ENCODE measurements around the gene INF2.
"Not testable (repeated sequence)": the region's sequence is repeated elsewhere in the genome, so short reads cannot be mapped to it uniquely, and the experiment has no call there.

INF2 gene

DNA sequence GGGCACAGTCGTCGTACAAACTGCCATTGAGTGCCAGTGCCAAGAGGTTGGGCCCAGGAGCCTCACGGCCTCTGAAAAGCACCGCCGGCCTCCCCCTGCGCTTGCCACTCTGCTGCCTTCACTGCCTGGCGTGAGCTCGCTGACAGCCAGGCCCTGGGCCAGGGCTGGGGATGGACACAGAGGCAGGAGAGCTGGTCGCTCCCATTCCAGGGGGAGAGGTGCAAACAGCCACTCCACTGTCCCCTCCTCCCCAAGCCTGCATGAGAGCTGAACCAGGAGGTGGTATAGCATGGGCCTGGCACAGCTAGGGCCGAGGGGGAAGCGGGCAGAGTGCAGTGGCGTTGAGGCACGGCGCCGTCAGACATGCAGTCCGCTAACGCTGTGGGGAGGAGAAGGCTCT, 39.2 kb downstream of the INF2 start:
- H3K36me3 Mint-ChIP-seq, result no peaks in the 10 kb centered on the region
- H3K27me3 Mint-ChIP-seq, result peaks cover 13% of the 10 kb centered on the region
- H3K4me1 Mint-ChIP-seq, result peaks cover 6% of the 10 kb centered on the region
- ATAC-seq (ENCODE audit: low read depth) (no peak), DNase-seq (ENCODE audit: low spot score in 2 of 2) (no peak)
- no peaks in the 10 kb centered on the region for H3K9me3 Mint-ChIP-seq
- no peak overlapping the region for H3K27ac Mint-ChIP-seq
- no peak overlapping the region for H3K4me3 Mint-ChIP-seq

DNA sequence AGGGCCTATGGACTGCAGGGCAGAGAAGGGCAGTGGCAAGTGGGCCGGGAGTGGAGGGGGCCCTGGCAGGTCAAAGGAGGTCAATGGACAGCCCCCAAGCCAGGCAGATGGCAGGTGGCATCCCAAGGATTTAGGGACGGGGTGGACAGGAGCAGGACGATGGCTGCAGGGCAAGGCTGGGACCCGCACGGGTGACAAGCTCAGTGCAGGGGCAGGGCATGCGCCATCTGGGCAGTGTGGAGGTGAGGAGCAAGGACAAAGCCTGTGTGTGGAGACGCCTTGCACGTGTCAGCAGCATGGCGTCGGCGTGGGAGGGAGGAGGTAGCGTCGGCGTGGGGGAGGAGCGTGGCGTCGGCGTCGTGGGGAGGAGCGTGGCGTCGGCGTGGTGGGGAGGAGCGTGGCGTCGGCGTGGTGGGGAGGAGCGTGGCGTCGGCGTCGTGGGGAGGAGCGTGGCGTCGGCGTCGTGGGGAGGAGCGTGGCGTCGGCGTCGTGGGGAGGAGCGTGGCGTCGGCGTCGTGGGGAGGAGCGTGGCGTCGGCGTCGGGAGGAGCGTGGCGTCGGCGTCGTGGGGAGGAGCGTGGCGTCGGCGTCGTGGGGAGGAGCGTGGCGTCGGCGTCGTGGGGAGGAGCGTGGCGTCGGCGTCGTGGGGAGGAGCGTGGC, 39.9 kb downstream of the INF2 start:
- DNase-seq (ENCODE audit: low spot score in 2 of 2); H3K9me3 Mint-ChIP-seq; H3K4me3 Mint-ChIP-seq; H3K36me3 Mint-ChIP-seq; ATAC-seq (ENCODE audit: low read depth); H3K27ac Mint-ChIP-seq; H3K4me1 Mint-ChIP-seq: not testable (repeated sequence)
- H3K27me3 Mint-ChIP-seq, result peaks cover 13% of the 10 kb centered on the region

DNA sequence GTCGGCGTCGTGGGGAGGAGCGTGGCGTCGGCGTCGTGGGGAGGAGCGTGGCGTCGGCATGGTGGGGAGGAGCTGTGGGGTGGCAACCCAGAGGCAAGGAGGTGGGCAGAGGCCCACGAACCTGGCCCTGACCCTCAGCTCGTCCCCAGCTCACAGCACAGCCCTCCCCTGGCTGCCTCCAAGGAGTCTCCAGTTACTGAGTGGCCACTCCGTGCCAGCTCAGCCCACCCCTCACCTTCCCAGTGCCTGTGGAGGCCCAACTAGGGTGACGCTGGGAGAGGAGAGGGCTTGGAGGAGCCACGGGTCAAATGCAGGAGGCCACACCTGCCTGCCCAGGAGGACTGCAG, 40.4 kb downstream of the INF2 start:
- Mint-ChIP-seq H3K36me3 (no peaks in the 10 kb centered on the region), H3K27me3 (peaks cover 13% of the 10 kb centered on the region), H3K4me3 (no peak overlapping the region), H3K27ac (no peak overlapping the region), H3K9me3 (no peaks in the 10 kb centered on the region), H3K4me1 (peaks cover 5% of the 10 kb centered on the region)
- DNase-seq (ENCODE audit: low spot score in 2 of 2), result no peak
- no peak for ATAC-seq (ENCODE audit: low read depth)

DNA sequence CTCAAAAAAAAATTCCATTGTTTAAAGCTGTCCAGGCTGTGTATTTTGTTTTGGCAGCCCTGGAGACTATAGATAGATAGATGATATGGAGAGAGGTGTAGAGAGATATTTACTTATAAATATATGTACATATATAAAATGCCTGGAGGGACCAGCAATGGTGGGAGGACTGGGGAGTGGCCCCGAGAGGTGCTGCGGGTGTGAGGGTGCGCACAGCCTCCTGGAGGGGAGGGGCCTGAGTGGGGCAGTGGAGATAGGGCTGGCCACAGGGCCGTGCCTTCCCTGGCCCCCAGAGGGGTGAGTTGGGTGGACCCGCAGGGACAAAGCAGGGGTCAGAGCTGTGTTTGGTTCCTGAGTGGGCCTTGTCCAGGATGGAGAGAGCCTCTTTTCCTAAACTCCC, 41.1 kb downstream of the INF2 start:
- ATAC-seq (ENCODE audit: low read depth), result no peak

DNA sequence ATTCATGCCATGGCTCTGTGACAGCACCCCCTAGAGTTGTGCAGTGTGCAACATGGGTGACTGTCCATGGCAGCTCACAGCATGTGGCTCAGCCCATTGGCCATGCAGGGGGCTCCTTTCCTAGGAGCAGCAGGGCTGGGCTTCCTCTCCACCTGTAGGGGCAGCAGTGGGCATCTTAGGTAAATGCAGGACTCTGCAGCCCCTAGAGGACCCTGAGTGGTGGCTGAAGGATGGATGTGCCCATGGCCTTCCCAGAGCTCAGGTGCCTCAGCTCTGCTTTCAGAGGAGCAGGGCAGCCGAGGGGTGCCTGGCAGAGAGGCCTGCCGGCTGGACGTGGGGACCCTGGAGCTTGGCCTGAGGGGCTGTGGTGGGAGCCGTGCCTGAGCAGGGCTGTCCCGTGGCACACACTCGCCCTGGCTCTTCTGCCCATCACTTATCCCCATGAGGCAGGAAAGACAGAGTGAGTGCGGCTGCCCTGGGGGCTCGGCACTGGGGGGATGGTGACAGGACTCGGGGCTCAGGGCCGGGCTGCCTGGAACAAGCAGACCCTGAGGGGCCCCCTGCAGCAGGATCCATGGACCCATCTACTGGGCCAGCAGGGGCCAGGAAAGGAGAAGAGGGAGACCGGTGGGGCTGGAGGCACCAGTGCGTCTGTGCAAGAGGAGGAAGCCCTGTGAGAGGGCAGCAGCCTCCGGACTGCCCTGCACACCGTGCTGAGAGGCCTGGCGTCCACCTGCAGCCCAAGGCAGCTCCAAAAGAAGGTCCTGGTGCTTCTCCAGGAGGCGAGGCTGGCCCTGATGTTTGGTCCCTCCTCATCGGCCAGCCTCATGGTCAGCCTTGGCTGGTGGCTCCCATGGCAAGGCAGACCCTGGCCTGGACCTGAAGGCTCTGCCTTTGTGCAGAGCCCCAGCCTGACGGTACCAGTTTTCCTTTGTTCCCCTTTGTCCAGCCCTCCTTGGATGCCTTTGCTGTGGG, 42.2 kb downstream of the INF2 start:
- Mint-ChIP-seq H3K27ac (no peak overlapping the region), H3K27me3 (peaks cover 15% of the 10 kb centered on the region), H3K4me3 (no peak overlapping the region), H3K36me3 (no peaks in the 10 kb centered on the region), H3K4me1 (peaks cover 6% of the 10 kb centered on the region), H3K9me3 (no peaks in the 10 kb centered on the region)
- ATAC-seq (ENCODE audit: low read depth) (peak; percentile 58), DNase-seq (ENCODE audit: low spot score in 2 of 2) (no peak)

More for the DNA sequence above, 41.1 kb downstream of the INF2 start:
- Mint-ChIP-seq H3K27me3 (peaks cover 13% of the 10 kb centered on the region), H3K9me3 (no peaks in the 10 kb centered on the region), H3K4me1 (peaks cover 5% of the 10 kb centered on the region), H3K4me3 (no peak overlapping the region), H3K36me3 (no peaks in the 10 kb centered on the region), H3K27ac (no peak overlapping the region)
- no peak for DNase-seq (ENCODE audit: low spot score in 2 of 2)

DNA sequence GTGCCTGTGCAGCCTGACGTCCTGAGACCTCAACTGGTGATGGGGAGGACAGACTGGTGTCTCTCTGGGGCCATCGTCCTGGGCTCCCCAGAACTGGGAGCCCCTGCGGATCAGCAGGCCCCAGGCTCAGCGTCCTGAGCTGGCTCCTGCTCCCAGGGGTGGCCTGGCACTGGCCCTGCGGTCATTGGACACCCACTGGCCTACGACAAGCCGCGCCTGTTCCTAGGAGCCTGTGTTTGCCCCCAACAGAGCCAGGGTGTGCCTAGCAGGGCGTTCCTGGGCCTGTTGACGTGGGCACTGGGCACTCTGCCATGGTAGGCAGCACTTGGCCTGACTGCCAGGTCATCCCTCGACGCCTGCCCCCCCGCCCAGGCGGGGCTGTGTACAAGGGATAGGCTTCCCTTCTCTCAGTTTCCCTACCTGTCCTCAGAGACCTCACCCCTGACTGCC, 43.0 kb downstream of the INF2 start:
- Mint-ChIP-seq H3K27me3 (peaks cover 13% of the 10 kb centered on the region), H3K4me1 (peaks cover 6% of the 10 kb centered on the region), H3K27ac (no peak overlapping the region), H3K4me3 (no peak overlapping the region), H3K9me3 (no peaks in the 10 kb centered on the region), H3K36me3 (no peaks in the 10 kb centered on the region)
- ATAC-seq (ENCODE audit: low read depth) (no peak), DNase-seq (ENCODE audit: low spot score in 2 of 2) (no peak)

DNA sequence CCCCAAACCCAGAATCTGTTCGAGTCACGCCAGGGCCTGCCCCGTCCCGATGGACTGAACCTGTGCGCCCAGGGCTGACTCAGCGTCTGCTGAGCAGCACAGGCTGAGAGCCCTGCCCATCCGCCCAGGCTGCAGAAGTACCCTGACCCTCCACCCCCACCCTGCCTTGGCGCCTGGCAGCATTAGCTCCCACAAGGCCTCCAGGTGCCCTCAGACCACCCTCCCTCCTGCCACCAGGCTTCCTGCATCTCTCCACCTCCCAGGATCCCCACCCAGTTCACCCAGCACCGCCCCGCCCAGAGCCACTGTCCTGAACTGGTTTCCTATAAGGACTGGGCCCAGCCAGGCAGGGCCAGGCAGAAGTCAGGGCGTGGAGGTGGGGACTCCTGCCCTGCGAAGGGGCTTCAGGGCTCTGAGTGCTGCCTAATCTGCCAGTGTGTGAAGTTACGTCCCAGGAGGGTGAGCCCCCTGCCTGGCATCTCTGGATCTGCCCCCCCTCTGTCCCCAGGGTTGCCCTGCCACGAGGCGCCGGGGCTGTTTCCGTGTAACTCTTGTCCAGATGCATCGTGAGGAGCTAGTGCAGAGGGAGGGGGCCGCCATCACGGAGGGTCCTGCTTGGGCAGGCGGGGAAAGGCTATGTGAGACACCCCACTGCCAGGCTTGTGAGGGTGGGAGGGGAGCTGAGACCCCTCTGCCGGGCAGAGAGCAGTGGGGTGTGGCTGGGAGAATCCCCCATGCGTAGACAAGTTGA, 43.7 kb downstream of the INF2 start:
- no peak overlapping the region for H3K4me3 Mint-ChIP-seq
- no peak overlapping the region for H3K27ac Mint-ChIP-seq
- ATAC-seq (ENCODE audit: low read depth), result no peak
- H3K4me1 Mint-ChIP-seq, result peaks cover 6% of the 10 kb centered on the region
- no peaks in the 10 kb centered on the region for H3K36me3 Mint-ChIP-seq
- no peak for DNase-seq (ENCODE audit: low spot score in 2 of 2)
- peaks cover 10% of the 10 kb centered on the region for H3K27me3 Mint-ChIP-seq
- no peaks in the 10 kb centered on the region for H3K9me3 Mint-ChIP-seq

DNA sequence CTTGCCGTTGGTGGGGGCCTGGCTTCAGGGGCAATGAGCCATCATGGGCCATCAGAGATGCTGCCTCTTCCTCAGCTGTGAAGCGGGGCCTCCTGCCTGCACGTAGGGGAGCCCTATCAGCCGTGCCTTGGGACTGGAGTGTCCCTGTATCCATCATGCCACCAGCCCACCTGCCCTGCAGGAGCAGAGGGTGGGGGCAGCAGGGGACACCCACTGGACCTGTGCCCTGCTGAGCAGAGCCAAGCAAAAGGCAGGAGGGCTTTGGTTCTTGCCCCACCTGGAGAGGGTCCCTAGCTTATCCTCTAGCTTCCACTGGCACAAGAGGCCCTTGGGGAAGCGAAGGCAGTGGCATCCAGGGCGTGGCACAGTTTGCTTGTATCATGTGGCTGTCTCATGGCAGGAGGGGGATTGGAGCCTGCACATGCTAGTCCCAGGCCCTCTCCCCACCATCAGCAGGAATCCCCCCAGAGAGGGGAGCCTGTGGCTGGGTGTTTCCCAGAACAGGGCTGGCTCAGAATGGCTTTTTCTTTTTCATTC, 44.7 kb downstream of the INF2 start:
- ATAC-seq (ENCODE audit: low read depth) (no peak), DNase-seq (ENCODE audit: low spot score in 2 of 2) (no peak)
- H3K4me1 Mint-ChIP-seq, result peaks cover 3% of the 10 kb centered on the region
- H3K36me3 Mint-ChIP-seq, result no peaks in the 10 kb centered on the region
- H3K4me3 Mint-ChIP-seq, result no peak overlapping the region
- H3K9me3 Mint-ChIP-seq, result no peaks in the 10 kb centered on the region
- no peak overlapping the region for H3K27ac Mint-ChIP-seq
- peaks cover 9% of the 10 kb centered on the region for H3K27me3 Mint-ChIP-seq

DNA sequence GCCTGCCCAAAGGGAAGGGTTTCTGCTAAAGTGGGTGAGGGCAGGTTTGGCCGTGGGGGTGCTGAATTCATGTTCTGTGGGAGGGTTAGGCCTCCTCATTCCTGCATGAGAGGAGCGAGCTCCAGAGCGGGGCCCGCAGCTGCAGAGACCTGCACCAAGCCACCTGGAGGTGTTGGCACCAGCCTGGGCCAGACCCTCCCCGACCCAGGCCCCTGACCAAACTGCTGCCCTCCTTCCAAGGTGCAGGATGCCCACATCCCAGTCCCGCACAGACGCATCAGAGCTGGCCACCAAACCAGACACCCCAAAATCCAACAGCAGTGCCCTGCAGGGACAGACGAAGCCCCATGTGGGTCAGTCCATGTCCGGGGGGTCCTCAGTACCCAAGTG, 45.2 kb downstream of the INF2 start:
- Mint-ChIP-seq H3K27me3 (peaks cover 7% of the 10 kb centered on the region), H3K4me1 (peaks cover 2% of the 10 kb centered on the region), H3K4me3 (no peak overlapping the region), H3K27ac (no peak overlapping the region), H3K9me3 (no peaks in the 10 kb centered on the region), H3K36me3 (no peaks in the 10 kb centered on the region)
- no peak for DNase-seq (ENCODE audit: low spot score in 2 of 2)
- ATAC-seq (ENCODE audit: low read depth), result no peak

DNA sequence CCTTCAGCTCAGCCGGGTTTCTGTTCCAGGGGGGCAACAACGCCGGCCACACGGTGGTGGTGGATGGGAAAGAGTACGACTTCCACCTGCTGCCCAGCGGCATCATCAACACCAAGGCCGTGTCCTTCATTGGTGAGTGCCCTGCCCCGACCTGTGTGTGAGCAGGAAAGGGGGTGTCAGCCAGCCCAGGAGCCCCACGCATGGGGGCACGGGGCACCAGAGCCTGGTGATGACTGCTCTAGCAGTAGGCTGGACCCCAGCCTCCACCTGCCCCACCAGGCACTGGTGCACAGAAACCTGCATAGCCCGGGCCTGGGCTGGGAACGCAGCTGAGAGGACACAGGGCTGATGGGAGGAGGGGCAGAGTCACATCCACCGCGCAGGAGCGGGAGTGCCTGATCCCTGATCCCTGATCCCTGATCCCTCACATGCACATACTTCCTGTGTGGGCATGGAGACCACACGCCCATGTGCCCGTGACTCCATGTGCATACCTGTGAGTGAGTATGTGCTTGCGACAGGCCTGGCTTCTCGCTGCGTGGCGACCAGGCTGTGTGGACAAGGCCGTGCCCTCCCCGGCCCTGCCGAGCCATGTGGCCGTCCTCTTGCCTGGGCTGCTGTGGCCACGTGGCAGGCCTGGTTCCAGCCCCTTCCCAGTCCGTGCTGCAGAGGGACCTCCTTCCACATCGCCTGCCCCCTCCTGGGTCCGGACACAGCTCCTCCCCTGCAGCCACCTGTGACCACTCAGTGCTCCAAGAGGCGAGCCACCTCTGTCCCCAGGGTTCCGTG, 45.8 kb downstream of the INF2 start:
- Mint-ChIP-seq H3K36me3 (no peaks in the 10 kb centered on the region), H3K27me3 (peaks cover 10% of the 10 kb centered on the region), H3K4me1 (peaks cover 4% of the 10 kb centered on the region), H3K27ac (no peak overlapping the region), H3K4me3 (no peak overlapping the region), H3K9me3 (no peaks in the 10 kb centered on the region)
- ATAC-seq (ENCODE audit: low read depth), result no peak
- DNase-seq (ENCODE audit: low spot score in 2 of 2), result no peak

DNA sequence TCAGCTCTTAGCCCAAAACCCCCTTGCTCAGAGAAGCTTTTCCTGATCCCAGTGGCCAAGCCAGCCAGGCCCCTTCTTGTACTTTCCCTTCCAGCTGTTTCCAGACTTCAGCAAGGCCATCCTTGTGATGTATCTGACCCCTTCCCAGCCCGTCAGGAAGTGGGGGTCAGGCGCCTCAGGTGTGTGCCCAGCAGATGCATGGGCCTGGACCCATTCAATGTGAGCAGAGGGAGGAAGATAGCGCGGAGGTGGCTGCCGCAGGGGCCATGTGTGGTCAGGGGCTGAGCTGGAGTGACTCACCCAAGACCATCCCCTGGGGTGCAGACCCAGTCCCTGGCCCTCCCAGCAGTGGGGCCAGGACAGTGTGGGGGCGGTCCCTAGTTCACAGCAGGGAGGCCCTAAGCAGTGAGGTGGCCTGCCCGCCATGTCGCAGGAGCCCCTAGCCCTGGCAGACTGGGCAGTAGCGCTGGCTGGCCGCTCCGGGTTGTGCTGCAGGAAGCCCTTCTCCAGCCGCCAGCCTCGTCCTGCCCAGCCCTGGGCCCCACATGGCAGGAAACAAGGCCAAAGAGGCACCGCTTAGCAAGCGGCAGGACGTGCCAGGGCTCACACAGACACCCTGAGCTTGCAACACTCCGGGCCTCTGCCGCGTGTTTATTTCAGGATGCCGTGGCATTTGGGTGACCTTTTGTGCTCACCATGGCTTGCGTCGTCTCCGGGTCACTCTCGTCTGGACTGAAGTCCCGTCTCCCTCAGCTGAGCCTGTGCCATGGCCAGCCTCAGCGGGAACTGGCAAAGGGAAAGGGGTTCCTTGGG, 46.6 kb downstream of the INF2 start:
- Mint-ChIP-seq H3K4me1 (peaks cover 8% of the 10 kb centered on the region), H3K4me3 (no peak overlapping the region), H3K27me3 (peaks cover 13% of the 10 kb centered on the region), H3K27ac (no peak overlapping the region), H3K9me3 (no peaks in the 10 kb centered on the region), H3K36me3 (no peaks in the 10 kb centered on the region)
- DNase-seq (ENCODE audit: low spot score in 2 of 2), result no peak
- ATAC-seq (ENCODE audit: low read depth), result no peak

DNA sequence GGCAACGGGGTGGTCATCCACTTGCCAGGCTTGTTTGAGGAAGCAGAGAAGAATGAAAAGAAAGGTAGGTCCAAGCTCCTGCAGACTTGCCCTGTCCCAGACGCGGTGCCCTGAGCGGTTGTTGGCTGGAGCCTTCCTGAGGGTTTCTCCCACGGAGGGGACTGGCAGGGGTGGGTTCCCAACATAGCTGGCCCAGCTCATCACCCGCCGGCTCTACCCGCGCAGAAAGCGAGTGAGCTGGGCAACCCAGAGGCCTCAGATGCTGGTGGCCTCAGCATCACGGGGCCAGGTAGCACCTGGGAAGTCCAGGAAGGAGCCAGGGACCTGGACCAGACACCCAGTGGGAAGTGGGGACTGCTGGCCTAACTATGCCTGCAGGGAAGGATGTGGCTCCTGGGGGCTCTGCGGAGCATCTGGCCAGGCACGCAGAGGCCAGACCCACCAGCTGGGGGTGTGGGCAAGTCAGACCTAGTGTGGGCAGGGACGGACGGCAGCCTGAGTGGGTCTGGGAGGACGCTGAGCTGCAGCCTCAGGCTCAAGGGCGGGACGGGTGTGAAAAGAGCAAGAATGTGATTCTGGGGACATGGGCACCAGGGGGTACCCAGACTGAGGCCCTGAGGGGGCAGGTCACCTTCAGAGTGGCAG, 49.1 kb downstream of the INF2 start:
- Mint-ChIP-seq H3K4me3 (no peak overlapping the region), H3K9me3 (no peaks in the 10 kb centered on the region), H3K27me3 (peaks cover 28% of the 10 kb centered on the region), H3K36me3 (no peaks in the 10 kb centered on the region), H3K4me1 (peaks cover 10% of the 10 kb centered on the region), H3K27ac (no peak overlapping the region)
- ATAC-seq (ENCODE audit: low read depth), result no peak
- DNase-seq (ENCODE audit: low spot score in 2 of 2), result no peak

Measured in memory B cell (primary cell).